NB4 (cell line): Measurements from ENCODE around the gene TJP1.

Source experiments
- DNase-seq: peaks from one replicate; pipeline ENCODE4 v3.0.0; 2010; ENCODE audit warnings: low read depth
- H3K4me3 ChIP-seq: one replicate; pipeline ENCODE4 v1.5.1; 2011; ENCODE audit warnings: mild to moderate bottlenecking, low read depth, low read length, moderate library complexity
- CTCF ChIP-seq: IDR thresholded peaks from one replicate; pipeline ENCODE4 v1.5.1; 2012; ENCODE audit warnings: low read depth, low read length
- MYC ChIP-seq: IDR thresholded peaks from 2 replicates; pipeline ENCODE4 v1.6.1; 2011; ENCODE audit warnings: low read depth, low read length
- POLR2A ChIP-seq: IDR thresholded peaks from 2 replicates; pipeline ENCODE4 v1.6.1; 2011; ENCODE audit warnings: mild to moderate bottlenecking; ENCODE audit not compliant: insufficient read length; ENCODE audit errors: extremely low read depth
- TF ChIP-seq, protein P1 (sequence below): IDR thresholded peaks from 2 replicates; pipeline ENCODE4 v1.6.1; 2011; ENCODE audit warnings: low read depth, low read length

The TJP1 gene

GRCh38 chr15:29704950-29705597 lies 117.2 kb downstream of the TJP1 start:
- H3K4me3 ChIP-seq, result no peak overlapping the region
- DNase-seq, result no peak
- no peak for TF ChIP-seq POLR2A
- TF ChIP-seq, protein P1, sequence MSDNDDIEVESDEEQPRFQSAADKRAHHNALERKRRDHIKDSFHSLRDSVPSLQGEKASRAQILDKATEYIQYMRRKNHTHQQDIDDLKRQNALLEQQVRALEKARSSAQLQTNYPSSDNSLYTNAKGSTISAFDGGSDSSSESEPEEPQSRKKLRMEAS, result no peak
- no peak for TF ChIP-seq MYC
- TF ChIP-seq CTCF, result no peak

DNA sequence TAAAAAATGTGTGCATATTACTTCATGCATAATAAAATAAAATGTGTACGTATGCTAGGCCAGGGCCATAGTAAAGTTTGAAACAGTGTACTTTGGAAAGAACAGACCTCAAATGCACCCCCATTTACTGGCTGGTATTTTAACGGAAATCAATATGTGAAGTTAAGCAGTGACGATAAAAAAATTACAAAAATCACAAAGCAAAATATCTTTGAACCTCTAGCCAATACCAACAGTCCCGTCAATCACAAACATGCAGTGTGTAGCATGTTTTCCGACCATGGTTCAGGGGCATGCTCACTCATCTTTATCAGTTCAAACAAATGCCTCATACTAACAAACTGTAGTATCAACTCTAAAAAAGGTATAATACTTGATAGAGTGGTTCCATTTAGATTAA lies 121.1 kb downstream of the TJP1 start:
- no peak overlapping the region for H3K4me3 ChIP-seq
- DNase-seq, result no peak
- TF ChIP-seq, protein P1, result no peak
- no peak for TF ChIP-seq POLR2A
- no peak for TF ChIP-seq MYC
- TF ChIP-seq CTCF, result no peak

GRCh38 chr15:29700296-29700695 lies 122.0 kb downstream of the TJP1 start:
- H3K4me3 ChIP-seq, result no peak overlapping the region
- no peak for DNase-seq
- TF ChIP-seq MYC, result no peak
- TF ChIP-seq CTCF, result no peak
- TF ChIP-seq, protein P1, result no peak
- TF ChIP-seq POLR2A, result no peak

- no peak for DNase-seq
- H3K4me3 ChIP-seq, result no peak overlapping the region
- TF ChIP-seq MYC, result no peak
- TF ChIP-seq POLR2A, result no peak
- TF ChIP-seq, protein P1, result no peak
- TF ChIP-seq CTCF, result no peak
These were observed 122.5 kb downstream of the TJP1 start for GRCh38 chr15:29699791-29700190.

- no peak for DNase-seq
- H3K4me3 ChIP-seq, result no peak overlapping the region
- TF ChIP-seq, protein P1, result no peak
- no peak for TF ChIP-seq MYC
- no peak for TF ChIP-seq CTCF
- no peak for TF ChIP-seq POLR2A
These were observed 124.1 kb downstream of the TJP1 start for GRCh38 chr15:29698030-29698701.
